ENCODE measurements around the gene DRG2.

Gene DRG2, protein sequence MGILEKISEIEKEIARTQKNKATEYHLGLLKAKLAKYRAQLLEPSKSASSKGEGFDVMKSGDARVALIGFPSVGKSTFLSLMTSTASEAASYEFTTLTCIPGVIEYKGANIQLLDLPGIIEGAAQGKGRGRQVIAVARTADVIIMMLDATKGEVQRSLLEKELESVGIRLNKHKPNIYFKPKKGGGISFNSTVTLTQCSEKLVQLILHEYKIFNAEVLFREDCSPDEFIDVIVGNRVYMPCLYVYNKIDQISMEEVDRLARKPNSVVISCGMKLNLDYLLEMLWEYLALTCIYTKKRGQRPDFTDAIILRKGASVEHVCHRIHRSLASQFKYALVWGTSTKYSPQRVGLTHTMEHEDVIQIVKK

GRCh38 chr17:18087610-18088491, at the start of gene DRG2:
DRG2 (plus strand) TSS chr17:18087948; CDS start chr17:18088024, 76 bp downstream.
- Mint-ChIP-seq H3K4me3 (peak within 1 kb of the TSS; percentile 100), H3K36me3 (peaks cover 5% of the 10 kb centered on the region), H3K27me3 (no peaks in the 10 kb centered on the region), H3K27ac (peak within 1 kb of the TSS; percentile 98), H3K4me1 (peaks cover 26% of the 10 kb centered on the region), H3K9me3 (no peaks in the 10 kb centered on the region)

- Mint-ChIP-seq H3K4me1 (peaks cover 55% of the 10 kb centered on the region), H3K27ac (peak overlapping the region; percentile 93), H3K36me3 (no peaks in the 10 kb centered on the region), H3K27me3 (no peaks in the 10 kb centered on the region), H3K9me3 (no peaks in the 10 kb centered on the region), H3K4me3 (peak overlapping the region; percentile 87)
Observed at GRCh38 chr17:18038149-18038850, 49.4 kb upstream of the DRG2 start.

- no peaks in the 10 kb centered on the region for H3K27me3 Mint-ChIP-seq
- peak within 1 kb of the TSS; percentile 94 for H3K27ac Mint-ChIP-seq
- H3K4me1 Mint-ChIP-seq = peaks cover 50% of the 10 kb centered on the region
- H3K36me3 Mint-ChIP-seq = no peaks in the 10 kb centered on the region
- H3K4me3 Mint-ChIP-seq = peak within 1 kb of the TSS; percentile 91
- no peaks in the 10 kb centered on the region for H3K9me3 Mint-ChIP-seq
Observed at GRCh38 chr17:18038861-18039534, 48.8 kb upstream of the DRG2 start, which contains the start of the genes ATPAF2 and GID4. ATPAF2 (minus strand) TSS chr17:18039168; CDS start chr17:18039013, 155 bp downstream. GID4 (plus strand) TSS chr17:18039408; CDS start chr17:18039465, 57 bp downstream.

GRCh38 chr17:18039535-18040260, 48.0 kb upstream of the DRG2 start:
- Mint-ChIP-seq H3K4me1 (peaks cover 50% of the 10 kb centered on the region), H3K36me3 (no peaks in the 10 kb centered on the region), H3K4me3 (peak overlapping the region; percentile 91), H3K27ac (peak overlapping the region; percentile 94), H3K27me3 (no peaks in the 10 kb centered on the region), H3K9me3 (no peaks in the 10 kb centered on the region)

DNA sequence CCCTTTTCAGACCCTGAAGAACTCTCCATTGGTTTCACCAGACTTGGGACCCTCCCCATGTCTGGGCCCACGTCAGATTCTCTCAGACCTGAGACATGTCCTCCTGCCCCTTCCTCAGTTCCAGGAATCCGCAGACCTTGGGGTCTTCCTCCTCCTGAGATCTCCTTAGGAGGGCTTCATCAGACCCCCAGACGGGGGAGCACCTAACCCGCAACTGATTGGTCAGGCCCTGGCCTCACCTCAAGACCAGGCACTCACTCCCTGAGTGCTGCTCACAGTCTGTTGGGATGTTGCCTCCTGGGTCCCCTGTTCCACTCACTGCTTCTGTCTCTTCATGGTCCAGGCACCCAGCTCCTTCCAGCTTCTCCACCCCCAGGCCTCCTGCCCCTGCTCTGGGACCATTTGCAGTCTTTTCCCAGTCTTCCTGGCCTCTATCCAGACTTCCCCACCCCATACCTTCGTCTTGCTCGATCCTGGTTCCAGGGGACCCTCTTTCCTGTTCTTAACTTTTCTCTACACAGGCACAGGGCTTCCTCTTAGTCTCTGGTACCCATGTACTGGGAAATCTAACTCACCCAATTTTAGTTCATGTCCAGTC, 47.4 kb upstream of the DRG2 start:
- Mint-ChIP-seq H3K27ac (peak overlapping the region; percentile 94), H3K36me3 (no peaks in the 10 kb centered on the region), H3K4me1 (peaks cover 50% of the 10 kb centered on the region), H3K27me3 (no peaks in the 10 kb centered on the region), H3K4me3 (peak overlapping the region; percentile 91), H3K9me3 (no peaks in the 10 kb centered on the region)

- Mint-ChIP-seq H3K27me3 (no peaks in the 10 kb centered on the region), H3K4me3 (peak overlapping the region; percentile 91), H3K4me1 (peaks cover 45% of the 10 kb centered on the region), H3K9me3 (no peaks in the 10 kb centered on the region), H3K36me3 (no peaks in the 10 kb centered on the region), H3K27ac (no peak overlapping the region)
Observed at GRCh38 chr17:18041776-18042175, 46.0 kb upstream of the DRG2 start.

DNA sequence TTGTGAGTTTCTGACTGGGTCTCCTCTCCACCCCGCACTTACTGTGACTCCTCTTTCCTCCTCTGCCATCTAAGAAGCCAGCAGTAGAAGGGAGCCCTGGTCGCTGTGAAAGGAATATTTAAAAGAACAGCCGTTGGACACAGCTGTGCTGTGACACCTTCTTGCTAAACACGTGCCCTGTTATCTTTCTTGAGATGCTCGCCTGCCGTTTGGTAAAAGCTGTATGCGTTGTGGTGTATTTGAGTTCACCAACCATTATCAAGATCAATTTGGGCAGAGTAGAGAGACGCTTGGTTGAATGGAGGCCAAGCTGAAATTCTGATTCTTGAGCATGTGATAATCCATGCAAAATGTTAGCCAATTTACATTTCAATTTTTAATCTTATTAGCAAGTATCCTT, 44.8 kb upstream of the DRG2 start:
- peak overlapping the region; percentile 46 for H3K27ac Mint-ChIP-seq
- H3K4me3 Mint-ChIP-seq = no peak overlapping the region
- H3K36me3 Mint-ChIP-seq = peaks cover 2% of the 10 kb centered on the region
- H3K27me3 Mint-ChIP-seq = no peaks in the 10 kb centered on the region
- H3K9me3 Mint-ChIP-seq = no peaks in the 10 kb centered on the region
- peaks cover 34% of the 10 kb centered on the region for H3K4me1 Mint-ChIP-seq

- no peaks in the 10 kb centered on the region for H3K9me3 Mint-ChIP-seq
- no peaks in the 10 kb centered on the region for H3K27me3 Mint-ChIP-seq
- H3K36me3 Mint-ChIP-seq = peaks cover 2% of the 10 kb centered on the region
- H3K4me1 Mint-ChIP-seq = peaks cover 30% of the 10 kb centered on the region
- H3K4me3 Mint-ChIP-seq = no peak overlapping the region
- no peak overlapping the region for H3K27ac Mint-ChIP-seq
Observed at GRCh38 chr17:18043491-18043890, 44.3 kb upstream of the DRG2 start.

GRCh38 chr17:18044609-18045008, 43.1 kb upstream of the DRG2 start:
- Mint-ChIP-seq H3K4me3 (no peak overlapping the region), H3K4me1 (peaks cover 30% of the 10 kb centered on the region), H3K9me3 (no peaks in the 10 kb centered on the region), H3K36me3 (peaks cover 4% of the 10 kb centered on the region), H3K27ac (no peak overlapping the region), H3K27me3 (no peaks in the 10 kb centered on the region)

- Mint-ChIP-seq H3K27ac (no peak overlapping the region), H3K36me3 (peaks cover 7% of the 10 kb centered on the region), H3K27me3 (no peaks in the 10 kb centered on the region), H3K4me3 (no peak overlapping the region), H3K4me1 (peaks cover 22% of the 10 kb centered on the region), H3K9me3 (no peaks in the 10 kb centered on the region)
Observed at GRCh38 chr17:18045691-18046350, 41.9 kb upstream of the DRG2 start.

DNA sequence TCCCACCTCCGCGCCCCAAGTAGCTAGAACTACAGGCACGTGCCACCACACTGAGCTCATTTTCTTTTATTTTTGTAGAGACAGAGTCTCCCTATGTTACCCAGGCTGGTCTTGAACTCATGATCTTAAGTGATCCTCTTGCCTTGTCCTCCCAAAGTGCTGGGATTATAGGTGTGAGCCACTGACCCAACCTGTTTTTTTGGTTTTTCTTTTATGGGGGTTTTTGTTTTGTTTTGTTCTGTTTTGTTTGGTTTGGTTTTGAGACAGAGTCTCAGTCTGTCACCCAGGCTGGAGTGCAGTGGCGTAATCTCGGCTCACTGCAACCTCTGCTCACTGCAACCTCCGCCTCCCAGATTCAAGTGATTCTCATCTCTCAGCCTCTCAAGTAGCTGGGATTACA, 32.2 kb upstream of the DRG2 start:
- no peaks in the 10 kb centered on the region for H3K9me3 Mint-ChIP-seq
- H3K27me3 Mint-ChIP-seq = no peaks in the 10 kb centered on the region
- H3K36me3 Mint-ChIP-seq = peaks cover 8% of the 10 kb centered on the region
- no peak overlapping the region for H3K4me3 Mint-ChIP-seq
- no peaks in the 10 kb centered on the region for H3K4me1 Mint-ChIP-seq
- H3K27ac Mint-ChIP-seq = no peak overlapping the region

DNA sequence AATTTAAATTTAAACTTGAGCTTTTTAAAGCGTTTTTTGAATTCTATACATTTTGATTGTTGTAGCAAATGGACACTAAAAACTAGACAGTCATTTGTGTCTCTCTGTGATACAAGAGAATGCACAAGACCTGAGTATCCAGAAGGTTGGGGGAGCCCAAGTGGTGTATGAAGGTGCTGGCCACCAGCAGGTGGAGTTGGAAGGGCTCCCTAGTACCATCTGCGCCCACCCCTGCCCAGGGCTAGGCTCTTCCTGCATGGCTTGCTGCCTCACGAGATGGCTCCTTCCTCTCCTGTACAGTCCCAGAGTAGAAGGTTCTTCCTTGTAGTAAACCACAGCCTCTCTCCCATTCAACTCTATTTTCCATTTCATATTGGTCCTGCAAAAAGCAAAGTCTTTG, 31.5 kb upstream of the DRG2 start:
- no peaks in the 10 kb centered on the region for H3K4me1 Mint-ChIP-seq
- H3K27me3 Mint-ChIP-seq = no peaks in the 10 kb centered on the region
- no peak overlapping the region for H3K4me3 Mint-ChIP-seq
- H3K36me3 Mint-ChIP-seq = peaks cover 8% of the 10 kb centered on the region
- H3K27ac Mint-ChIP-seq = no peak overlapping the region
- H3K9me3 Mint-ChIP-seq = no peaks in the 10 kb centered on the region

GRCh38 chr17:18059283-18059682, 28.5 kb upstream of the DRG2 start:
- Mint-ChIP-seq H3K4me1 (no peaks in the 10 kb centered on the region), H3K27me3 (no peaks in the 10 kb centered on the region), H3K36me3 (peaks cover 11% of the 10 kb centered on the region), H3K9me3 (no peaks in the 10 kb centered on the region), H3K4me3 (no peak overlapping the region), H3K27ac (no peak overlapping the region)

GRCh38 chr17:18064053-18064452, 23.7 kb upstream of the DRG2 start:
- Mint-ChIP-seq H3K4me3 (no peak overlapping the region), H3K4me1 (no peaks in the 10 kb centered on the region), H3K36me3 (peaks cover 13% of the 10 kb centered on the region), H3K27ac (no peak overlapping the region), H3K27me3 (no peaks in the 10 kb centered on the region), H3K9me3 (no peaks in the 10 kb centered on the region)
